ENCODE data around the gene IRX1. TPM values are rescaled to one million over a fixed set of nuclear protein-coding genes. Genes with fewer than 3 reads are reported as not detected.

The IRX1 gene
- total RNA-seq, 1 donor from 2014 or later = 7.5 TPM

GRCh38 chr5:3599226-3600105 lies 3.8 kb downstream of the IRX1 start:
- intact Hi-C loops (cut with DNase I) = no loop called here
- peaks cover 9% of the 10 kb centered on the region for H3K4me1 ChIP-seq

GRCh38 chr5:3600106-3601060 lies 4.8 kb downstream of the IRX1 start:
- Histone ChIP-seq H3K4me1 (no peaks in the 10 kb centered on the region), H3K4me3 (no peak overlapping the region), H3K9me3 (no peaks in the 10 kb centered on the region), H3K36me3 (no peaks in the 10 kb centered on the region), H3K27ac (no peak overlapping the region), H3K27me3 (peaks cover 94% of the 10 kb centered on the region)
- intact Hi-C loops (cut with DNase I) = no loop called here
- ATAC-seq = no peak
- no peak for DNase-seq
- no peak for TF ChIP-seq CTCF (IDR thresholded peaks at IDR 0.05)

More at GRCh38 chr5:3599226-3600105, 3.8 kb downstream of the IRX1 start:
- ATAC-seq (peak; percentile 45), DNase-seq (no peak)
- H3K4me3 ChIP-seq = no peak overlapping the region
- H3K36me3 ChIP-seq = no peaks in the 10 kb centered on the region
- peak overlapping the region; percentile 6 for H3K27ac ChIP-seq
- no peak for TF ChIP-seq CTCF (IDR thresholded peaks at IDR 0.05)
- peaks cover 94% of the 10 kb centered on the region for H3K27me3 ChIP-seq
- no peaks in the 10 kb centered on the region for H3K9me3 ChIP-seq

DNA sequence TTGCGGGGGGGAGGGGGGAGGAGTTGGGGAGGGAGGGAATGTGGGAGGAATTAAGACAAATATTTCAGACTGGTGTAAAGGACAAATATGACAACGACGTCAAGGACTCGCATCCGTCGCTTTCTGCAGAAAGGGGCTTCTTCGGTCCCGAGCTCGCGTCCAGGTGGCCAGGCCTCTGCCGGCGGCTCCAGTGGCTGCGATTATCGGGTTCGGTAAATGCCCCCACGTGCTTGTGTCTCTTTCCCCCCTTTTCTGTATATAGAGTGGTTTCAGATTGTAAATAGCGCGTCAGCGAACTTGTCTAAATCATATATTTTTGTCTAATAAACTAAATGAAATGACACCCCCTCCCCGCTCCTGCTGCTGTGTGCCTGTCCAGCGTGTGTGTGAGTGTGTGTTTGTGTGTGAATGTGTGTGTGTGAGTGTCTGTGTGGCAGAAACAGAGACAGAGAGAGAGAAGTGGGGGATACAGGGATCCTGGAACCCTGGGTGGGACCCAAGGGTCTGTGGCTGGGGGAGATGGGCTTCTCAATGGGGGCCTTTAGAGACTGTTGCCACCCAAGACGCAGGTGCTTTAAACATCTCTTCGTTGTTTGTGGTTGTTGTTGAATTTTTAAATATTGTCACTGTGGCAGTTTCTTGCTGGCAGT lies 5.6 kb downstream of the IRX1 start:
- Histone ChIP-seq H3K4me3 (no peak overlapping the region), H3K36me3 (no peaks in the 10 kb centered on the region), H3K27me3 (peaks cover 96% of the 10 kb centered on the region), H3K4me1 (no peaks in the 10 kb centered on the region), H3K9me3 (no peaks in the 10 kb centered on the region), H3K27ac (no peak overlapping the region)
- intact Hi-C loops (cut with DNase I) = no loop called here
- ATAC-seq (no peak), DNase-seq (no peak)
- TF ChIP-seq CTCF (IDR thresholded peaks at IDR 0.05) = no peak

GRCh38 chr5:3601911-3602782 lies 6.5 kb downstream of the IRX1 start:
- DNase-seq = no peak
- Histone ChIP-seq H3K9me3 (no peaks in the 10 kb centered on the region), H3K4me1 (no peaks in the 10 kb centered on the region), H3K27me3 (peaks cover 92% of the 10 kb centered on the region), H3K4me3 (no peak overlapping the region), H3K36me3 (no peaks in the 10 kb centered on the region), H3K27ac (no peak overlapping the region)
- no peak for TF ChIP-seq CTCF (IDR thresholded peaks at IDR 0.05)
- intact Hi-C loops (cut with DNase I) = no loop called here
- ATAC-seq = no peak
